Uterus (tissue), 4 donors: ENCODE measurements around the gene ACAD11. TPM values are rescaled to one million over a fixed set of nuclear protein-coding genes. Genes with fewer than 3 reads are reported as not detected.

Source experiments
- DNase-seq, 2 donors: peaks; one replicate each; pipeline ENCODE4 v3.0.0-alpha.2; 2019 to 2020
- H3K27ac ChIP-seq, 2 donors: fragments of 200-600 bp; sonication (generic); 1 replicate in 1 of 2; 2 replicates in 1 of 2; pipeline ENCODE4 v1.5.1; 2016 to 2018
- H3K27me3 ChIP-seq, 2 donors: fragments of 200-600 bp; sonication (generic); one replicate each; pipeline ENCODE4 v1.5.1; 2018 to 2019; ENCODE audit warnings: control low read depth in 1 of 2
- H3K36me3 ChIP-seq, 2 donors: fragments of 200-600 bp; sonication (generic); one replicate each; pipeline ENCODE4 v1.5.1; 2019; ENCODE audit warnings: control low read depth in 1 of 2
- H3K4me1 ChIP-seq, 2 donors: fragments of 200-600 bp; sonication (generic); one replicate each; pipeline ENCODE4 v1.5.1; 2018 to 2019; ENCODE audit warnings: control low read depth in 1 of 2
- H3K4me3 ChIP-seq, 2 donors: fragments of 200-600 bp; sonication (generic); 1 replicate in 1 of 2; 2 replicates in 1 of 2; pipeline ENCODE4 v1.5.1; 2018 to 2019; ENCODE audit warnings: mild to moderate bottlenecking in 1 of 2
- H3K9me3 ChIP-seq, 2 donors: fragments of 200-600 bp; sonication (generic); one replicate each; pipeline ENCODE4 v1.5.1; 2019; ENCODE audit warnings: control low read depth in 1 of 2
- CTCF ChIP-seq, 4 experiments: fragments of 200-600 bp in 2 of 4; fragments of 450-650 bp in 2 of 4; sonication (generic) in 2 of 4; IDR thresholded peaks; one replicate each; pipeline ENCODE4 v1.5.1; 2016 to 2019; ENCODE audit warnings: antibody characterized with exemption in 4 of 4, mild to moderate bottlenecking in 2 of 4, moderate library complexity in 1 of 4
- POLR2A ChIP-seq, 2 donors: fragments of 450-650 bp; IDR thresholded peaks; one replicate each; pipeline ENCODE4 v1.6.1; 2016; ENCODE audit warnings: antibody characterized with exemption in 2 of 2, mild to moderate bottlenecking in 1 of 2, moderate library complexity in 1 of 2
- intact Hi-C: fragments of 100-400 bp; cut with DNase I; formaldehyde crosslinking; loops from one replicate; pipeline ENCODE4 v1.15.1; 2023; ENCODE audit warnings: low total_unique reads
- total RNA-seq, 4 donors: library from RNA; depleted of rRNA in 3 of 4; stranded (reverse); fragments of >200 nt in 3 of 4; gene quantifications; one replicate each; pipeline versions ENCODE4 v1.1.0 to v1.2.4, GENCODE V29; 2014 to 2023
- donor health status: DM: yes; HTN: yes; CAD: no.

Gene ACAD11
- total RNA-seq, 4 donors from 2014 or later: 24.7 to 115 (median 47.0) TPM

DNA sequence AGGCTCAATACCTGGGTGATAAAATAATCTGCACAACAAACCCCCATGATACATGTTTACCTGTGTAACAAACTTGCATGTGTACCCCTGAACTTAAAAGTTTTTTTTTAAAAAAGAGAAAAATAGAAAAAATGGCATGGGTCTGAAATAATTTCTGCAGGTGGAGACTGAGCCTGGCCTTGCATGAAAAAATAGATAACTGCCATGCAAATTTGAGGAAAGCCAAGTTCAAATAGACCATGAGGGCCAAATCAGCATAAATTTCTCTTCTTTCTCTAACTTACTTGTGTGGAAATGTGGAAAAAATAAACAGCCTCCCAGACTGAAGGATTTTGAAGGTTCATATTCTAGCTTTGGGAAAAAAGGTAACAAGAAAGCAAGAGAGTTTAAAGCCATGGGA lies 63.3 kb downstream of the ACAD11 start:
- H3K27me3 ChIP-seq: no peaks in the 10 kb centered on the region
- peak overlapping the region; percentile 51 to 54 for H3K27ac ChIP-seq
- intact Hi-C loops: no loop called here
- TF ChIP-seq POLR2A (IDR thresholded peaks at IDR 0.05) (no peak), CTCF (IDR thresholded peaks at IDR 0.05) (no peak)
- no peak for DNase-seq
- no peak overlapping the region for H3K4me3 ChIP-seq
- peaks cover 0 to 5% of the 10 kb centered on the region in 2 donors for H3K4me1 ChIP-seq
- H3K9me3 ChIP-seq: no peaks in the 10 kb centered on the region
- no peaks in the 10 kb centered on the region for H3K36me3 ChIP-seq

DNA sequence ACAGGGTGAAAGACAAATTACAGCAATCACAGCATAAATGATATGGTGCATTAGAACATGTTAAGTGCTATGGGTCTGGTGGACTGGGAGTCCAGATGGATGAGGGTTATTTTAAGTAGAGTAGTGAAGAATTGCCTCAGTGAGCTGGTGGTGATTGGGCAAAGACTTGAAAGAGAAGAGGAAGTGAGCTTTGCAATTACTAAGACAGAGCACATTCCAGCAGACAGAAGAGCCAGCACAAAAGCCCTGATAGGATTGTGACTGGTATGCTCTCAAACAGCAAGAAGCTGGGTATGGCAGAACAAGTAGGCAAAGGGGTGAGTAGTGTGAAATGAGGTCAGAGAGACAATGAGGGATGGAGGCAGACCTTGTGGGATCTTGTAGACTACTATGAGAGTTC lies 64.6 kb downstream of the ACAD11 start:
- Histone ChIP-seq H3K4me3 (no peak overlapping the region), H3K9me3 (no peaks in the 10 kb centered on the region), H3K4me1 (peaks cover 0 to 5% of the 10 kb centered on the region in 2 donors), H3K36me3 (no peaks in the 10 kb centered on the region), H3K27me3 (no peaks in the 10 kb centered on the region), H3K27ac (no peak overlapping the region)
- TF ChIP-seq CTCF (IDR thresholded peaks at IDR 0.05) (no peak), POLR2A (IDR thresholded peaks at IDR 0.05) (no peak)
- intact Hi-C loops: no loop called here
- no peak for DNase-seq

- H3K4me3 ChIP-seq: no peak overlapping the region
- no peaks in the 10 kb centered on the region for H3K27me3 ChIP-seq
- no peak overlapping the region for H3K27ac ChIP-seq
- H3K36me3 ChIP-seq: no peaks in the 10 kb centered on the region
- DNase-seq: no peak
- TF ChIP-seq CTCF (IDR thresholded peaks at IDR 0.05) (no peak), POLR2A (IDR thresholded peaks at IDR 0.05) (no peak)
- peaks cover 0 to 5% of the 10 kb centered on the region in 2 donors for H3K4me1 ChIP-seq
- intact Hi-C loops: no loop called here
- H3K9me3 ChIP-seq: no peaks in the 10 kb centered on the region
Observed at GRCh38 chr3:132594498-132594897, 65.1 kb downstream of the ACAD11 start.

DNA sequence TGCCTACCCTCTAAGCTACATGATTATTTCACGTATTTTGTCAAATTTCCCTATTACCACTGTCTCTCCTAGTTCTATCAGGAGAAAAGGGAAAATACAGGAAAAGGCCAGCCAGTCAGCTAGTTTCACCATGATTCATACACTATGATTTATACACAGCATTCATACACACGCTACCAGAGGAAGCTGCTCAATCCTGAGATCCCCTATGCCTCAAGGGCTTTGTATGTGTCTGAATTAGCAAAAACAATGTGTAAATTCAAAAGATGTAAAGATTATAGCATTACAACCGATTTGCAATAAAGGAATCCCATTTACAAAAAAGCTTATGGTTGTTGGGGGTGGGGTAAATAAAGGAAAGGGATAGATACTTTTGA lies 65.7 kb downstream of the ACAD11 start:
- H3K4me3 ChIP-seq: no peak overlapping the region
- intact Hi-C loops: no loop called here
- no peaks in the 10 kb centered on the region for H3K9me3 ChIP-seq
- no peak for TF ChIP-seq CTCF (IDR thresholded peaks at IDR 0.05)
- TF ChIP-seq POLR2A (IDR thresholded peaks at IDR 0.05): no peak
- peaks cover 0 to 5% of the 10 kb centered on the region in 2 donors for H3K4me1 ChIP-seq
- no peak for DNase-seq
- no peaks in the 10 kb centered on the region for H3K36me3 ChIP-seq
- no peaks in the 10 kb centered on the region for H3K27me3 ChIP-seq
- peak overlapping the region; percentile 57 to 72 for H3K27ac ChIP-seq

DNA sequence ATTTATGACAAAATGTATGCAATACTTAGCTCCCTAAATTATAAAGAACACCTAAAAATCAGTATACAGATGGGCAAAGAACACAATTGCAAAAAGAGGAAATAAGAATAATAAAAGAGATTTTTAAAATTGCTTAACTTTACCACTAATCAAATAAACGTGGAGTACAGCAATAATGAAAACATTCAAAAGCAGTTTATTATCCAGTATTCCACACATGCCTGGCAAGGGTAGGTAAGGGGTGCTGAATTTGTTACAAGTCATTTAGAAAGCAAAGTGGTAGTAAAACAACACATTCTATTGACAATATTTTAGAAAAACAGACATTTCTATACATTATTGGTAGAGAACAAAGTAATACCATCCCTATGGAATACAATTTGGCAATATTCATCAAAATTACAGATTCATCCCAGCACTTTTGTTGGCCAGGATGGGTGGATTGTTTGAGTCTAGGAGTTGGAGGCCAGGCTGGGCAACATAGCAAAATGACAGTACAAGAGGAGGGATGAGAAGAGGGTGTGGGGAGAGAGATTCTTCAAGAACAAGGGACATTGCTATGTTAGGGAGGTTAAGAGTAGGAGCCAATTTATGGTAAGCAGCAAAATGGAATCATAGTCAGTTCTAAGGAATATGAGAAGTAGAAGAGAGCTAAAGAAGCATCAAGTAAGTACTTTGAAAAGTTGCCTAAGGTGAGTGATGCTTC lies 66.2 kb downstream of the ACAD11 start:
- TF ChIP-seq CTCF (IDR thresholded peaks at IDR 0.05) (no peak), POLR2A (IDR thresholded peaks at IDR 0.05) (no peak)
- Histone ChIP-seq H3K9me3 (no peaks in the 10 kb centered on the region), H3K4me1 (peaks cover 0 to 5% of the 10 kb centered on the region in 2 donors), H3K27ac (peak overlapping the region; percentile 57 to 72), H3K36me3 (no peaks in the 10 kb centered on the region), H3K27me3 (no peaks in the 10 kb centered on the region), H3K4me3 (no peak overlapping the region)
- DNase-seq: no peak
- intact Hi-C loops: no loop called here
